HUES64 (cell line): ENCODE data around the gene SNX4. TPM values are rescaled to one million over a fixed set of nuclear protein-coding genes. Genes with fewer than 3 reads are reported as not detected.
"Not testable (repeated sequence)": the region's sequence is repeated elsewhere in the genome, so short reads cannot be mapped to it uniquely, and the experiment has no call there.

Experiments
- H3K27ac ChIP-seq: 2 replicates; pipeline ENCODE4 v1.7.0; 2013; ENCODE audit warnings: low read depth, low read length, inconsistent platforms
- H3K27me3 ChIP-seq: 2 replicates; pipeline ENCODE4 v1.6.1; 2013; ENCODE audit warnings: mild to moderate bottlenecking, low read length; ENCODE audit not compliant: insufficient read depth
- H3K36me3 ChIP-seq: 2 replicates; pipeline ENCODE4 v1.6.1; 2013; ENCODE audit warnings: mild to moderate bottlenecking, low read length; ENCODE audit not compliant: insufficient read depth
- H3K4me1 ChIP-seq: 2 replicates; pipeline ENCODE4 v1.6.1; 2013; ENCODE audit warnings: mild to moderate bottlenecking, low read length, moderate library complexity; ENCODE audit not compliant: insufficient read depth
- H3K4me3 ChIP-seq: 2 replicates; pipeline ENCODE4 v1.5.1; 2013; ENCODE audit warnings: mild to moderate bottlenecking, low read length, moderate library complexity
- H3K9ac ChIP-seq: 2 replicates; pipeline ENCODE4 v1.6.1; 2013; ENCODE audit warnings: mild to moderate bottlenecking, low read depth, low read length
- H3K9me3 ChIP-seq: 2 replicates; pipeline ENCODE4 v1.6.1; 2013; ENCODE audit warnings: low read depth, low read length; ENCODE audit not compliant: insufficient read depth
- WGBS: fragments of 150-250, 120-280 bp; methylation state at CpG from one replicate; pipeline ENCODE4 v1.1.7; 2013; ENCODE audit warnings: missing lambda C conversion rate; 5-methylcytosine and 5-hydroxymethylcytosine counted together
- polyA plus RNA-seq, 2 experiments: library from polyadenylated mRNA; stranded (reverse); fragments of 50-300 nt; gene quantifications; one replicate each; pipeline ENCODE4 v1.2.3, GENCODE V29; 2013

The SNX4 gene
- 23.5 TPM for polyA plus RNA-seq (2013, experiment 1 of 2)
- polyA plus RNA-seq (2013, experiment 2 of 2), result 28.1 TPM

- Histone ChIP-seq H3K9ac (peak within 1 kb of the TSS; percentile 81), H3K36me3 (peaks cover 11% of the 10 kb centered on the region), H3K4me1 (no peaks in the 10 kb centered on the region), H3K4me3 (peak within 1 kb of the TSS; percentile 94), H3K27ac (peak within 1 kb of the TSS; percentile 34), H3K9me3 (no peaks in the 10 kb centered on the region), H3K27me3 (no peaks in the 10 kb centered on the region)
- WGBS, result 1% methylated on average over 65 of the region's 65 CpGs
Measured at GRCh38 chr3:125519678-125520562, at the start of gene SNX4. TSS of gene SNX4 (minus strand) at chr3:125520202. CDS start at chr3:125520172, 30 bp downstream.

GRCh38 chr3:125556314-125556713 lies 36.3 kb upstream of the SNX4 start:
- WGBS, result 100% methylated on average over 1 of the region's 1 CpG
- peaks cover 2% of the 10 kb centered on the region; the same call in 1 of the 2 replicates for H3K4me1 ChIP-seq
- H3K9ac ChIP-seq, result no peak overlapping the region
- no peaks in the 10 kb centered on the region for H3K9me3 ChIP-seq
- no peak overlapping the region for H3K4me3 ChIP-seq
- no peaks in the 10 kb centered on the region for H3K27me3 ChIP-seq
- peaks cover 45% of the 10 kb centered on the region for H3K36me3 ChIP-seq
- H3K27ac ChIP-seq, result no peak overlapping the region

GRCh38 chr3:125552401-125552800 lies 32.4 kb upstream of the SNX4 start:
- Histone ChIP-seq H3K4me1 (peaks cover 2% of the 10 kb centered on the region; the same call in 1 of the 2 replicates), H3K27me3 (no peaks in the 10 kb centered on the region), H3K27ac (no peak overlapping the region), H3K9me3 (no peaks in the 10 kb centered on the region), H3K4me3 (no peak overlapping the region), H3K36me3 (peaks cover 40% of the 10 kb centered on the region), H3K9ac (no peak overlapping the region)
- 96% methylated on average over 3 of the region's 4 CpGs for WGBS

- Histone ChIP-seq H3K27me3 (no peaks in the 10 kb centered on the region), H3K36me3 (peaks cover 37% of the 10 kb centered on the region)
Measured at GRCh38 chr3:125528920-125529319, 8.9 kb upstream of the SNX4 start.

GRCh38 chr3:125525153-125525552 lies 5.2 kb upstream of the SNX4 start:
- Histone ChIP-seq H3K4me3 (no peak overlapping the region), H3K36me3 (peaks cover 20% of the 10 kb centered on the region), H3K4me1 (no peaks in the 10 kb centered on the region), H3K27ac (no peak overlapping the region), H3K9me3 (no peaks in the 10 kb centered on the region), H3K27me3 (no peaks in the 10 kb centered on the region), H3K9ac (no peak overlapping the region)
- WGBS, result 93% methylated on average over 4 of the region's 4 CpGs

More at GRCh38 chr3:125528920-125529319, 8.9 kb upstream of the SNX4 start:
- no peaks in the 10 kb centered on the region for H3K4me1 ChIP-seq
- no peak overlapping the region for H3K9ac ChIP-seq
- no peaks in the 10 kb centered on the region for H3K9me3 ChIP-seq
- H3K27ac ChIP-seq, result no peak overlapping the region
- H3K4me3 ChIP-seq, result no peak overlapping the region

GRCh38 chr3:125520563-125520919 lies 539 bp upstream of the SNX4 start:
- Histone ChIP-seq H3K9ac (peak overlapping the region; percentile 81), H3K4me3 (peak overlapping the region; percentile 94)
- 90% methylated on average over 11 of the region's 15 CpGs for WGBS
- not testable (repeated sequence) for H3K4me1 ChIP-seq, H3K9me3 ChIP-seq, H3K36me3 ChIP-seq, H3K27ac ChIP-seq, H3K27me3 ChIP-seq

GRCh38 chr3:125515421-125515820 lies 4.6 kb downstream of the SNX4 start:
- H3K36me3 ChIP-seq, result peaks cover 29% of the 10 kb centered on the region
- no peaks in the 10 kb centered on the region for H3K9me3 ChIP-seq
- no peaks in the 10 kb centered on the region for H3K27me3 ChIP-seq
- no peak overlapping the region for H3K9ac ChIP-seq
- no peak overlapping the region for H3K4me3 ChIP-seq
- no peak overlapping the region for H3K27ac ChIP-seq
- H3K4me1 ChIP-seq, result no peaks in the 10 kb centered on the region

GRCh38 chr3:125513490-125514115 lies 6.4 kb downstream of the SNX4 start:
- Histone ChIP-seq H3K36me3 (peaks cover 29% of the 10 kb centered on the region), H3K27me3 (no peaks in the 10 kb centered on the region), H3K27ac (no peak overlapping the region), H3K4me3 (no peak overlapping the region), H3K9me3 (no peaks in the 10 kb centered on the region), H3K9ac (no peak overlapping the region), H3K4me1 (no peaks in the 10 kb centered on the region)
- 95% methylated on average over 4 of the region's 6 CpGs for WGBS

GRCh38 chr3:125512135-125512920 lies 7.7 kb downstream of the SNX4 start:
- H3K9me3 ChIP-seq, result no peaks in the 10 kb centered on the region
- 94% methylated on average over 4 of the region's 4 CpGs for WGBS
- H3K27me3 ChIP-seq, result no peaks in the 10 kb centered on the region
- no peak overlapping the region for H3K4me3 ChIP-seq
- H3K36me3 ChIP-seq, result peaks cover 29% of the 10 kb centered on the region
- no peak overlapping the region for H3K9ac ChIP-seq
- H3K4me1 ChIP-seq, result no peaks in the 10 kb centered on the region
- H3K27ac ChIP-seq, result no peak overlapping the region

- H3K36me3 ChIP-seq, result peaks cover 29% of the 10 kb centered on the region
- no peaks in the 10 kb centered on the region for H3K27me3 ChIP-seq
- H3K27ac ChIP-seq, result no peak overlapping the region
- no peaks in the 10 kb centered on the region for H3K9me3 ChIP-seq
- H3K9ac ChIP-seq, result no peak overlapping the region
- WGBS, result no CpG with 5 or more reads among the region's 1 CpG
- no peaks in the 10 kb centered on the region for H3K4me1 ChIP-seq
- no peak overlapping the region for H3K4me3 ChIP-seq
Measured at GRCh38 chr3:125511420-125512118, 8.4 kb downstream of the SNX4 start.
